Neural cell (in vitro differentiated cells): ENCODE data around the gene ANGEL1. TPM values are rescaled to one million over a fixed set of nuclear protein-coding genes. Genes with fewer than 3 reads are reported as not detected.

Experiments used
- H2AFZ ChIP-seq: fragments of 200-600, 300-800 bp; sonication (generic), shearing (Covaris generic); 2 replicates; pipeline ENCODE4 v1.6.0; 2014; ENCODE audit warnings: low read depth, mild to moderate bottlenecking, antibody characterized with exemption, low read length, moderate library complexity
- H3F3A ChIP-seq: fragments of 200-600 bp; shearing (Covaris generic); 2 replicates; pipeline ENCODE4 v1.6.1; 2016; ENCODE audit warnings: mild to moderate bottlenecking, moderate library complexity, mixed read lengths, antibody characterized with exemption, low read length; ENCODE audit not compliant: insufficient read depth, poor library complexity, severe bottlenecking
- H3K27ac ChIP-seq: fragments of 200-600, 300-800 bp; sonication (generic), shearing (Covaris generic); 2 replicates; pipeline ENCODE4 v1.5.1; 2014; ENCODE audit warnings: mild to moderate bottlenecking, low read length, moderate library complexity
- H3K27me3 ChIP-seq: fragments of 300-800, 200-600 bp; sonication (generic), shearing (Covaris generic); 2 replicates; pipeline ENCODE4 v1.6.0; 2014; ENCODE audit warnings: mild to moderate bottlenecking, low read depth, low read length, moderate library complexity; ENCODE audit not compliant: insufficient read depth
- H3K36me3 ChIP-seq: fragments of 300-800, 200-600 bp; sonication (generic), shearing (Covaris generic); 2 replicates; pipeline ENCODE4 v1.5.1; 2014; ENCODE audit warnings: mild to moderate bottlenecking, antibody characterized with exemption, low read length, moderate library complexity; ENCODE audit not compliant: insufficient read depth
- H3K4me2 ChIP-seq: fragments of 300-800, 200-600 bp; sonication (generic), shearing (Covaris generic); 2 replicates; pipeline ENCODE4 v1.6.0; 2014; ENCODE audit warnings: mild to moderate bottlenecking, low read length
- H3K4me3 ChIP-seq: fragments of 300-800, 200-600 bp; sonication (generic), shearing (Covaris generic); 2 replicates; pipeline ENCODE4 v1.5.1; 2014; ENCODE audit warnings: mild to moderate bottlenecking, low read length, moderate library complexity
- H3K79me2 ChIP-seq: fragments of 200-600 bp; shearing (Covaris generic); replicated peaks from 2 replicates; pipeline ENCODE4 v1.6.0; 2014; ENCODE audit warnings: mild to moderate bottlenecking, low read length, moderate library complexity; ENCODE audit not compliant: insufficient read depth
- H3K9ac ChIP-seq: fragments of 300-800, 200-600 bp; sonication (generic), shearing (Covaris generic); 2 replicates; pipeline ENCODE4 v1.6.1; 2016; ENCODE audit warnings: mild to moderate bottlenecking, low read length, mixed read lengths
- H3K9me2 ChIP-seq: fragments of 200-600 bp; shearing (Covaris generic); 2 replicates; pipeline ENCODE4 v1.6.1; 2016; ENCODE audit warnings: mild to moderate bottlenecking, low read length, mixed read lengths; ENCODE audit not compliant: insufficient read depth
- H3K9me3 ChIP-seq: fragments of 200-600, 300-800 bp; sonication (generic), shearing (Covaris generic); 2 replicates; pipeline ENCODE4 v1.6.1; 2016; ENCODE audit warnings: mild to moderate bottlenecking, mixed run types, low read length, moderate library complexity, mixed read lengths
- H4K20me1 ChIP-seq: fragments of 200-600 bp; shearing (Covaris generic); 2 replicates; pipeline ENCODE4 v1.6.1; 2016; ENCODE audit warnings: mild to moderate bottlenecking, mixed run types; ENCODE audit not compliant: insufficient read depth
- EP300 ChIP-seq: fragments of 450-650 bp; conservative IDR thresholded peaks from 2 replicates; pipeline ENCODE4 v1.6.1; 2014; ENCODE audit warnings: antibody characterized with exemption, mild to moderate bottlenecking, moderate library complexity; ENCODE audit not compliant: poor library complexity, severe bottlenecking
- EZH2 ChIP-seq: fragments of 200-600, 300-800 bp; shearing (Covaris generic), sonication (generic); IDR thresholded peaks from 2 replicates; pipeline ENCODE4 v1.6.1; 2014; ENCODE audit warnings: antibody characterized with exemption, low read length, borderline replicate concordance, mild to moderate bottlenecking; ENCODE audit not compliant: insufficient read depth, poor library complexity, severe bottlenecking
- MXI1 ChIP-seq: fragments of 450-650 bp; conservative IDR thresholded peaks from 2 replicates; pipeline ENCODE4 v1.6.1; 2014; ENCODE audit warnings: antibody characterized with exemption, mild to moderate bottlenecking; ENCODE audit not compliant: poor library complexity, severe bottlenecking
- POLR2AphosphoS5 ChIP-seq: IDR thresholded peaks from 2 replicates; pipeline ENCODE4 v1.6.1; 2012
- RAD21 ChIP-seq: fragments of 450-650 bp; conservative IDR thresholded peaks from 2 replicates; pipeline ENCODE4 v1.6.1; 2014; ENCODE audit warnings: antibody characterized with exemption, mild to moderate bottlenecking, moderate library complexity
- SMC3 ChIP-seq: fragments of 450-650 bp; conservative IDR thresholded peaks from 2 replicates; pipeline ENCODE4 v1.6.1; 2014; ENCODE audit warnings: antibody characterized with exemption, mild to moderate bottlenecking, moderate library complexity; ENCODE audit not compliant: poor library complexity
- TAF1 ChIP-seq: IDR thresholded peaks from 2 replicates; pipeline ENCODE4 v1.6.1; 2012; ENCODE audit warnings: low read depth
- polyA plus RNA-seq: library from polyadenylated mRNA; depleted of rRNA; stranded (reverse); fragments of >200 nt; gene quantifications from 2 replicates; pipeline ENCODE4 v1.2.3, GENCODE V29; 2014
- TF ChIP-seq, protein P1 (sequence below): IDR thresholded peaks from 2 replicates; pipeline ENCODE4 v1.6.1; 2012; ENCODE audit warnings: borderline replicate concordance
- TF ChIP-seq, protein P2 (sequence below): fragments of 450-650 bp; IDR thresholded peaks from 2 replicates; pipeline ENCODE4 v1.5.1; 2014; ENCODE audit warnings: antibody characterized with exemption, mild to moderate bottlenecking, moderate library complexity; ENCODE audit not compliant: poor library complexity, severe bottlenecking

The ANGEL1 gene
- polyA plus RNA-seq, 1 donor from 2014 or later, result 18.4 TPM

DNA sequence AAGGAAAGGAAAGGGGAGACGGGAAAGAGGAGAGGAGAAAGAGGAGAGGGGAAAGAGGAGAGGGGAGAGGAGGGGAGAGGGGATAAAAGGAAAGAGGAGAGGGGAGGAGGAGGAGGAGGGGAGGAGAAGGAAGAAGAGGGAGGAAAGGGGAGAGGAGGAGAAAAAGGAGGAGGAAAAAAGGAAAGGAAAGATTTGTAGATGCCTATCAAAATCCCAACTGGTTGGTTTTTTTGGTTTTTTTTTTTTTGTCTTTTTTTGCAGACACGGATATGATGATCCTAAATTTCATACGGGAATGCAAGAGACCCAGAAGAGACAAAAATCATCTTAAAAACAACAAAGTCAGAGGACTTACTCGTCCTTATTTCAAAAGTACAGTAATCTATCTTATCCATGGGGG is 19.4 kb downstream of the ANGEL1 start:
- Histone ChIP-seq H3K4me2 (no peak overlapping the region), H3K9me3 (no peaks in the 10 kb centered on the region), H3K9me2 (no peaks in the 10 kb centered on the region), H3K4me3 (no peak overlapping the region), H3K36me3 (peaks cover 16% of the 10 kb centered on the region), H3K79me2 (no peaks in the 10 kb centered on the region), H4K20me1 (no peaks in the 10 kb centered on the region), H3K9ac (no peak overlapping the region), H2AFZ (no peak overlapping the region), H3K27ac (no peak overlapping the region), H3F3A (no peaks in the 10 kb centered on the region), H3K27me3 (no peaks in the 10 kb centered on the region)
- TF ChIP-seq, protein P1, sequence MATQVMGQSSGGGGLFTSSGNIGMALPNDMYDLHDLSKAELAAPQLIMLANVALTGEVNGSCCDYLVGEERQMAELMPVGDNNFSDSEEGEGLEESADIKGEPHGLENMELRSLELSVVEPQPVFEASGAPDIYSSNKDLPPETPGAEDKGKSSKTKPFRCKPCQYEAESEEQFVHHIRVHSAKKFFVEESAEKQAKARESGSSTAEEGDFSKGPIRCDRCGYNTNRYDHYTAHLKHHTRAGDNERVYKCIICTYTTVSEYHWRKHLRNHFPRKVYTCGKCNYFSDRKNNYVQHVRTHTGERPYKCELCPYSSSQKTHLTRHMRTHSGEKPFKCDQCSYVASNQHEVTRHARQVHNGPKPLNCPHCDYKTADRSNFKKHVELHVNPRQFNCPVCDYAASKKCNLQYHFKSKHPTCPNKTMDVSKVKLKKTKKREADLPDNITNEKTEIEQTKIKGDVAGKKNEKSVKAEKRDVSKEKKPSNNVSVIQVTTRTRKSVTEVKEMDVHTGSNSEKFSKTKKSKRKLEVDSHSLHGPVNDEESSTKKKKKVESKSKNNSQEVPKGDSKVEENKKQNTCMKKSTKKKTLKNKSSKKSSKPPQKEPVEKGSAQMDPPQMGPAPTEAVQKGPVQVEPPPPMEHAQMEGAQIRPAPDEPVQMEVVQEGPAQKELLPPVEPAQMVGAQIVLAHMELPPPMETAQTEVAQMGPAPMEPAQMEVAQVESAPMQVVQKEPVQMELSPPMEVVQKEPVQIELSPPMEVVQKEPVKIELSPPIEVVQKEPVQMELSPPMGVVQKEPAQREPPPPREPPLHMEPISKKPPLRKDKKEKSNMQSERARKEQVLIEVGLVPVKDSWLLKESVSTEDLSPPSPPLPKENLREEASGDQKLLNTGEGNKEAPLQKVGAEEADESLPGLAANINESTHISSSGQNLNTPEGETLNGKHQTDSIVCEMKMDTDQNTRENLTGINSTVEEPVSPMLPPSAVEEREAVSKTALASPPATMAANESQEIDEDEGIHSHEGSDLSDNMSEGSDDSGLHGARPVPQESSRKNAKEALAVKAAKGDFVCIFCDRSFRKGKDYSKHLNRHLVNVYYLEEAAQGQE, result no peak
- no peak for TF ChIP-seq SMC3

DNA sequence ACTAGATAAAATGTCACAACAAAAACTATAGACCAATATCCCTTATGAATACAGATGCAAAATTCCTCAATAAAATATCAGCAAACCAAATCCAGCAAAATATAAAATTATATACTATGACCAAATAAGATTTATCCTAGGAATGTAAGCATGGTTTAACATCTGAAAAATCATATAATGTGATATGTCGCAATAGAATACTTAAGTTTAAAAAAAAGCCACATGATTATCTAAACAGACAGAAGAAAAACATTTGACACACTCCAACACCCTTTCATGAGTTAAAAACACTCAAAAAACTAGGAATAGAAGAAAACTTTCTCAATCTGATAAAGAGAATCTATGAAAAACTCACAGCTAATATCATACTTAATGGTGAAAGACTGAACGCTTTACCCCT is 20.3 kb downstream of the ANGEL1 start:
- Histone ChIP-seq H3K9me2 (no peaks in the 10 kb centered on the region), H3K27me3 (no peaks in the 10 kb centered on the region), H3K36me3 (peaks cover 16% of the 10 kb centered on the region), H3K79me2 (no peaks in the 10 kb centered on the region), H3K4me3 (no peak overlapping the region), H3F3A (no peaks in the 10 kb centered on the region), H3K4me2 (no peak overlapping the region), H4K20me1 (no peaks in the 10 kb centered on the region), H2AFZ (no peak overlapping the region), H3K9me3 (no peaks in the 10 kb centered on the region), H3K27ac (no peak overlapping the region), H3K9ac (no peak overlapping the region)
- TF ChIP-seq MXI1 (no peak), TAF1 (no peak), EP300 (no peak), POLR2AphosphoS5 (no peak), EZH2 (no peak), RAD21 (no peak), SMC3 (no peak)
- TF ChIP-seq, protein P1, result no peak
- TF ChIP-seq, protein P2, sequence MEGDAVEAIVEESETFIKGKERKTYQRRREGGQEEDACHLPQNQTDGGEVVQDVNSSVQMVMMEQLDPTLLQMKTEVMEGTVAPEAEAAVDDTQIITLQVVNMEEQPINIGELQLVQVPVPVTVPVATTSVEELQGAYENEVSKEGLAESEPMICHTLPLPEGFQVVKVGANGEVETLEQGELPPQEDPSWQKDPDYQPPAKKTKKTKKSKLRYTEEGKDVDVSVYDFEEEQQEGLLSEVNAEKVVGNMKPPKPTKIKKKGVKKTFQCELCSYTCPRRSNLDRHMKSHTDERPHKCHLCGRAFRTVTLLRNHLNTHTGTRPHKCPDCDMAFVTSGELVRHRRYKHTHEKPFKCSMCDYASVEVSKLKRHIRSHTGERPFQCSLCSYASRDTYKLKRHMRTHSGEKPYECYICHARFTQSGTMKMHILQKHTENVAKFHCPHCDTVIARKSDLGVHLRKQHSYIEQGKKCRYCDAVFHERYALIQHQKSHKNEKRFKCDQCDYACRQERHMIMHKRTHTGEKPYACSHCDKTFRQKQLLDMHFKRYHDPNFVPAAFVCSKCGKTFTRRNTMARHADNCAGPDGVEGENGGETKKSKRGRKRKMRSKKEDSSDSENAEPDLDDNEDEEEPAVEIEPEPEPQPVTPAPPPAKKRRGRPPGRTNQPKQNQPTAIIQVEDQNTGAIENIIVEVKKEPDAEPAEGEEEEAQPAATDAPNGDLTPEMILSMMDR, result no peak
